ENCODE results near the gene HPS1. TPM values are rescaled to one million over a fixed set of nuclear protein-coding genes. Genes with fewer than 3 reads are reported as not detected.

HPS1 gene
- total and polyA plus RNA-seq, 11 donors, result 20.9 to 61.4 (median 38.5) TPM

GRCh38 chr10:98485959-98486358 lies 39.2 kb upstream of the HPS1 start:
- 79 to 100% (median 85%) methylated on average over 2 of the region's 2 CpGs for WGBS, 4 donors
- no peak for DNase-seq
- H3K27ac ChIP-seq, result no peak overlapping the region
- H3K4me1 ChIP-seq, result no peaks in the 10 kb centered on the region
- H3K9me3 ChIP-seq, result peaks cover 0 to 8% (median 0%) of the 10 kb centered on the region in 12 donors
- peaks cover 0 to 7% (median 0%) of the 10 kb centered on the region in 9 donors for H3K27me3 ChIP-seq
- intact Hi-C loops (cut with DNase I), result no loop called here
- no peaks in the 10 kb centered on the region for H3K36me3 ChIP-seq
- ATAC-seq, result no peak
- H3K4me3 ChIP-seq, result no peak overlapping the region
- TF ChIP-seq CTCF (IDR thresholded peaks at IDR 0.05) (no peak), POLR2A (IDR thresholded peaks at IDR 0.05) (no peak)

GRCh38 chr10:98483658-98484057 lies 36.9 kb upstream of the HPS1 start:
- TF ChIP-seq POLR2A (IDR thresholded peaks at IDR 0.05) (no peak), CTCF (IDR thresholded peaks at IDR 0.05) (no peak)
- H3K27me3 ChIP-seq, result peaks cover 0 to 7% (median 0%) of the 10 kb centered on the region in 9 donors
- intact Hi-C loops (cut with DNase I), result no loop called here
- no peaks in the 10 kb centered on the region for H3K36me3 ChIP-seq
- H3K4me3 ChIP-seq, result no peak overlapping the region
- H3K27ac ChIP-seq, result no peak overlapping the region
- ATAC-seq, result no peak
- peaks cover 0 to 8% (median 0%) of the 10 kb centered on the region in 12 donors for H3K9me3 ChIP-seq
- H3K4me1 ChIP-seq, result no peaks in the 10 kb centered on the region
- no peak for DNase-seq

- TF ChIP-seq CTCF (IDR thresholded peaks at IDR 0.05), result no peak
- no peak for TF ChIP-seq POLR2A (IDR thresholded peaks at IDR 0.05)
- Histone ChIP-seq H3K9me3 (peaks cover 0 to 8% (median 0%) of the 10 kb centered on the region in 12 donors), H3K27ac (no peak overlapping the region), H3K27me3 (peaks cover 0 to 7% (median 0%) of the 10 kb centered on the region in 9 donors), H3K4me1 (no peaks in the 10 kb centered on the region), H3K36me3 (no peaks in the 10 kb centered on the region), H3K4me3 (no peak overlapping the region)
- 91 to 97% (median 92%) methylated on average over 2 of the region's 2 CpGs for WGBS, 4 donors
- no peak for ATAC-seq
- no peak for DNase-seq
- intact Hi-C loops (cut with DNase I), result no loop called here
These were observed 35.4 kb upstream of the HPS1 start for GRCh38 chr10:98482096-98482495.

GRCh38 chr10:98481404-98481945 lies 34.7 kb upstream of the HPS1 start:
- ATAC-seq (no peak), DNase-seq (no peak)
- H3K9me3 ChIP-seq, result peaks cover 0 to 8% (median 0%) of the 10 kb centered on the region in 12 donors
- H3K27ac ChIP-seq, result no peak overlapping the region
- intact Hi-C loops (cut with DNase I), result no loop called here
- H3K27me3 ChIP-seq, result peaks cover 0 to 7% (median 0%) of the 10 kb centered on the region in 9 donors
- H3K4me1 ChIP-seq, result no peaks in the 10 kb centered on the region
- WGBS, 4 donors, result 82 to 92% (median 86%) methylated on average over 5 of the region's 5 CpGs
- no peaks in the 10 kb centered on the region for H3K36me3 ChIP-seq
- no peak for TF ChIP-seq POLR2A (IDR thresholded peaks at IDR 0.05)
- TF ChIP-seq CTCF (IDR thresholded peaks at IDR 0.05), result no peak
- no peak overlapping the region for H3K4me3 ChIP-seq

Data from heart left ventricle (tissue), 16 donors.